NCI-H146 treated with DMSO at 0.1 percent for 48 hours (cell line): ENCODE measurements around the gene PHACTR2.
"Not testable (repeated sequence)": the region's sequence is repeated elsewhere in the genome, so short reads cannot be mapped to it uniquely, and the experiment has no call there.

Experiments used
- DNase-seq: peaks from one replicate; lab custom pipeline; 2025; ENCODE audit not compliant: unreplicated experiment; lab: John Stamatoyannopoulos, UW

Gene PHACTR2

DNA sequence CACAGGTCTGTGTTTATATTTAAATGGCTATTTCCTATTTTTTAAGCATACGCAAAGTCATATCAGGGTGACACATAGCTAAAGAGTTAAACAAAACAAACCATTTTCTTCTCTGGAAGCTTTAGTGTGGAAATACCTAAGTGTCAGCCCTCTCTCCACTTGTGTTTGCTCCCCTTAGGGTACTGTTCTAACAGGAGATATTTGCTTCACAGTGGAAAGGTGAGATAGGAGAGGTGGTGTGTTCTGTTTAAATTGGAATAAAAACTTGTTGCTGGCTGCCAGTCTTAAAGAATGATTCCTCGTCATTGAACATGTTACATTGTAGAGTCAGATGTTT, 18.9 kb downstream of the PHACTR2 start:
- no peak for DNase-seq

DNA sequence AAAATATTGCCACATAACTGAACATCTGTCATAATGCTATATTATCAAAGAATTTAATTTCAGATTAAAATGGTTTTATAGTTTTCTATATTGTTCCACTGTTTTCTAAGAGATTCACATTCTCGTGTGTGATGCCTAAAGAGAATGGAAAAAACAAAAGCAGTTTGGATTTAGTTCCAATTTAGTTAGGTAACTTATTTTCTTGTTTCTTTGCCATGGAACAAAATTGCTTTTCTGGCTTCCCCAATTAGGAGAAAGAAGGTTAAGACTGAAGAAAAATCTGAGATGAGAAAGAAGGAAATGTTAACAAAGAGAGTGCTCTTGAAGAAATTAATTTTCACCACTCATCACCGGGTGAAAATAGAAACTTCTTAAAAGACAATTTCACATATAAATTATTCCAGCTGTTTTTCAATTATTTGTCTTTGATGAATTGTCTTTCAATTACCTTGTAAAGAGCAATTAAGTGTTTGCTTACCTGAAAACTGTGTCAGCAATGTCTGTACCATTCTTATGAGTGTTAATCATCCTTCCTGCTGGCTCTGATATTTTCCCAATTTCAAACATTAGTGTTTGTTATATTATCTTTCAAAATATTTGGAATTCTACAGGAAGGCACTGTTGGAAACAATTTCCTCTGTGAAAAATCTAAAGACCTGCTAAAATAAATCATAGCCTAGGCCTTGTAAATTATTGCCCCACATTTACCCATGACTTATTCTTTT, 19.5 kb downstream of the PHACTR2 start:
- peak; percentile 45 for DNase-seq

DNA sequence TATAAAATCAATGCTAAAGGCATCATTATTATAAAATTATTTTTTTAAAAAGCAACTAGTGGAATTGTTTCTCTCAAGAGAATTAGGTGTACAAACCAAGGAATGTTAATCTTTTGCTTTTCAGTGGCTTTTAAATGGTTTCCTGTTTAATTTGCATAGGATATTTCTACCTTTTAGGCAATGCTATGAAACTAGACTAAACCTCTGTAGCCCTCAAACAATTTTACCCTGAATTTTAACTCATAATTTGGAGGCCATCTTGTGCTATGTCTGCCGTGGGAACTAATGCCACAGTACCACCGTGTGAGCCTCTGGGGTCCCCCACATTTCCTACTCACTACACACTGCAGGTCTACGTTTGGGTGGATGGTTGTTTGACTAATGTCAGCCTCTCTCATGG, 20.6 kb downstream of the PHACTR2 start:
- DNase-seq, result no peak

DNA sequence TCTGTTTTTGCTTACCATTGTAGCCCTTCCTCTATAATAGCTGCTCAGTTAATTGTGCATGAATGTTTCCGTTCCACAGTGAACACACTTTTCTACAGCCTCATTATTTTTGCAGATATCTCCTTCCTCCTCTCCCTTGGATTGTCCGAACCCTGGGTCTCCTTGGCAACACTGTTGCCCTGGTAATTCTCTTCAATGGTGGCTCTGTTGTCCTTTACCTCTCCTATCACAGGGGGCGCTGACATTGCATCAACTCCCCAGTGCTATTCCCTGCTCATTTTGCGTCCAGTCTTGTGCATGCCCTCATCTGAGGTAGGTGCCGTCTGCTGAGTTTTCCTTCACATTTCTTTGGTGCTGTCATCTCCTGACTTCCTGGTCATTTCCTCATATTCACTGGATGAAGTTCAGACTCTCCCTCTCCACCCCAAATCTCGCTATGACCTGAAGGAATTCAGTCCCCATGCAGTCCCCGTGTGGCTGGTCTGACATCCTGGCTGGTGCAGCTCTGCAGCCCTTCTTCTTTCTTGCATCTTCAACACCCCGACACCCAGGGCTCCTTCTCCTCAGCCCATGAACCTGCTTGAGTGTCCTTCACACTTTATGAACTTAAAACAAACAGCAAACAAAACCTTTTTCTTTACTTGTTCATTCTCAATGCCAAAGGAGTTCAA, 21.1 kb downstream of the PHACTR2 start:
- DNase-seq, result no peak

DNA sequence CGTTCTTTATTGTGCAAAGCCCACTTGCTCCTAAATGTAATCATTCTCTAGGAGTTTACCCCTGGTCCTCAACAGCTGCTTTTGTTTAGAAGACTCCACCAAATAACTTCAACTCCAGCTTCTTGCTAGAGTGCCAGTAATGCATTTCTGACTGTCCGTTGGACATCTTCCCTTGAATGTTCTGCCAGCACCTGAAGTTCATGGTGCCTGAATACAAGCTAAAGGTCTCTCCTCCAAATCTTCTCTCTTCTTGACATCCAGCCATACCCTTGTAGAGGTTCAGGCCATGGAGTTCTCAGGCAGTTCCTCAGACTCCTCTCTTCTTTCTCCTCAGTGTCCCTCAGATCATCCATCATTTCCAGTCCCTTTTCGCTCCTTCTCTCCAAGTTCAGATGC, 21.7 kb downstream of the PHACTR2 start:
- DNase-seq, result no peak

DNA sequence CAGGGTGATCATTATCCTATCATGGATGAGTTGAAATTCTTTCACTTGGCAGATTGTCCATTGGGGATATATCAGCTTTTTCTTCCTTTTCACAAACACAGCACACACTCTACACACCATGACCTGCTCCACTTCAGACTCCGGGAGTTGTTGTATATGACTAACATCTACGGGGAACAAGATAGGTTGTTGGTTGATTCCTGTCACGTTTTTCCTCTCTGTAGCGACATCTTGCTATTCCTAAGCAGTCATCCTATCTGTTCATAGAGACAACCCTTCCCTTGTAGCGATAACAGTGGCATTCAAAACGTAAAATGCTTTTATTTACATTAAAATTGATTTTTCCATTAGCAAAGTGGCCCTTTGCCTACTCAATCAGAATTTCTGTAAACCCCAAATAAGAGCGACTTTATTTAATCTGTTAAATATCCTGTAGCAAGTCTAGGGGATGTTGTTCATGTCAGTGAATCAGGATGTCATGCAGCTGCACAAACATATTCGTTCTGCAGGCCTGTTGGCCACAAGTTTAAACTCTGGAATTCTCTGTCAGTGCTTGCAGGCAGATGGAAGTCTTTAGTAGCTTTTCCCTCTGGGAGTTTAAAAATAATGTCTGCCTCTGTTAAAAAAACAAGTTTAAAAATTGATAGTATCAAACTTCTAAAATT, 23.1 kb downstream of the PHACTR2 start:
- peak; percentile 94 for DNase-seq

DNA sequence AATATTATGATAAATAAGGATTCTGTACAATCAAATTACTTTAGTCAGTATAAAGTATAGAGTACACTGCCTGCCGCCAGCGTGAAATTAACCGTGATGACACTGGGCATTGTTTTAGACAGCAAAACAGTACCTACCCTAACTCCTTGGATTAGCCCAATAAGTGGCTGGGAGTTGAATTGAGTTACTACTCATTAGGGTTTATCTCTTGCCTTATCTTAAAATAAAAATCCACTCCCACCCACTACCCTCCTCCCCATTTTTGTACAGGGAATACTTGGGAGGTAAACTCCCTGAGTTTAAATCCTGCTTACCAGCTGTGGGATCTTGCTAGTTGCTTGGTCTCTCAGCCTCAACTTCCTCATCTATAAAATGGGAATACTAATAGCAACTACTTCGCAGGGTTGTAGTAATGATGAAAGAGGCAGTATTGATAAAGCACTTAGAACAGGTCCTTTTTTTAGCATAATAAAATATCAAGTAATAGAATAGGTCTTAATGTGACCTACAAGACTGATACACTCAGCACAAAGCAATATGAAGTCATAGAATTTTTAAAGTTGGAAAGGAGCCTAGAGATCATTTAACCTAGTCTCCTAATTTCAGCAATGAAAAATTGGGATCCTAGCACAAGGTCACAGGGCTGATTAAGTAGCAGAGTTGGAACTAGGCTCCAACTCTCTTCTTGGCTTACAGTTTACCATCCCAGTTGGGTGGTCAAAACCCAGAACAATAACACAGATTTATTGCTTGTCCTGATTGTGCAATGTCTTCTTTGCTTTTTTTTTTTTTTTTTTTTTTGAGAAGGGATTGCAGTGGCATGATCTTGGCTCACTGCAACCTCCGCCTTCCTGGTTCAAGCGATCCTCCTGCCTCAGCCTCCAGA, 23.8 kb downstream of the PHACTR2 start:
- no peak for DNase-seq

DNA sequence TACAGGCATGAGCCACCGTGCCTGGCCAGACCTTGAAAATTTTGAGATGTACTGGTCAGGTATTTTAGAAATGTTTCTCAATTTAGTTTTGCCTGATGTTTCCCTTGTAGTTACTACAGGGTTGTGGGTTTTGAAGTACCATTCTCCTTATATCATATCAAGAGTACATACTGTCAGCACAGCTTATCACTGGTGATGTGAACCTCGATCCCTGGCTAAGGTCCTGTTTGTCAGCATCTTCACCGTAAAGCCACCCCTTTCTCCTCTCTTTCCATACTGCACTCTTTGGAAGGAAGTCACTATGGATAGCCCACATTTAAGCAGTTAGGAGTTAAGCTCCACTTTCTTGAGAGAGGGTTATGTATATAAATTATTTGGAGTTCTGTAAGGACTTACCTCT, 27.8 kb downstream of the PHACTR2 start:
- no peak for DNase-seq

DNA sequence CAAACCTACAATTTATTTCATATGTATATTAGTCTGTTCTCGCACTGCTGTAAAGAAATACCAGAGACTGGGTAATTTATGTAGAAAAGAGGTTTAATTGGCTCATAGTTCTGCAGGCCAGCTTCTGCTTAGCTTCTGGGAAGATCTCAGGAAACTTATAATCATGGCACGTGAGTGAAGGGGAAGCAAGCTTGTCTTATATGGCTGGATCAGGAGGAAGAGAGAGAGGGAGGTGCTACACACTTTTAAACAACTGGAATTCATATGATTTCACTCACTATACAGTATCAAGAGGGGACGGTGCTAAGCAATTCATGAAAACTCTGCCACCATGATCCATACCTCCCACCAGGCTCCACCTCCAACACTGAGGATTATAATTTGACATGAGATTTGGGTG, 29.9 kb downstream of the PHACTR2 start:
- no peak for DNase-seq

DNA sequence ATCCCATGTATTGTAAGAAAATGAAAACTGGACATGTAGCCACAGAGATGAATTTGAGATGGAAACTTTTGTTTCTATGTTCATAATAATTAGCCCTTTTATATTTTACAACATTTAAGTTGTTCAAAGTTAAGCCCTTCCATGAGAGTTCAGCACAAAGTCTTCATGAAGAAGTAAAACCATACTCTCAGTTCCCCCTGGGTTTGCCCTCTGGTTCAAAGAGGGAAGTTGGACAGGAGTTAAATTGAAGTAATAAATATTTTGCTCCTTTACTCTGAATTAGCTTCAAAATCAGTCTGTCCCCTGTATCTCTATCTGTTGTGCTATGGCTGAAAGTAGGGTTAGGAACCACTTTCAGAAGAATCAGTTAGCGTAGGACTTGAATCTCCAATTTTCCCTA, 31.1 kb downstream of the PHACTR2 start:
- no peak for DNase-seq

DNA sequence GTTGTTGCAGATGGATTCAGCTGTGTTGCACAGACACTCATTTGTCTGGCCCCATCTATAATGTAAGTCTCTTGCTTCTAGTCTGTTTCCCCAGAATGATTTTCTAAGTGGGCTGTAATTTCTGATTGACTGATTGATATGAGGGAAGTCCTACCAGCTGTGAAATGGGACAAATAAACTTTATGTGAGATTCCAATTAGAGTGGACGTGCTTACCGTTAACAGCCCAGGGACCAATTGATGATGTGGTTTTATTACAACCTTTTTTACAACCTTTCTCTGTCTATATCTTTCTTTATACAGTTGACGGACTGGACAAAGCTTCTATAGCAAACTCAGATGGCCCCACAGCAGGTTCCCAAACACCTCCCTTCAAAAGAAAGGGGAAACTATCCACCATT, 33.9 kb downstream of the PHACTR2 start:
- DNase-seq, result no peak

DNA sequence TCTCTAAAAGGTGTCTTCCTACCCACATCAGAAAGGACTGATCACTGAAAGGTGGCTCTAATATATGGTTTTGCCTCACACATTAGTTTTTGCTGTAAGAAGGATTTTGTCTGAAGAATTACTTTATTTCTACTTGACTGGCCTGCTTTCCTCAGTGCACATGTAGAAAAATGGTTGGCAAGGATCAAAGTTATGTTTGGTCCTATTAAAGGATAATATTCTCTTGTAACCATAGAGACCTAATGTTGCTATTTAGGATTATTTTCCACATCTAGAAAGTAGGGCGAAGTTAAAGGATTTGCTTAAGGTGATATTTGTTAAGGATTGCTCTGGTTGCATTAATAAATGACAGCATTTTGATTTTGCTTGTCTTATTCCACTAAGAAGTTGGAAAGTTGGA, 40.7 kb downstream of the PHACTR2 start:
- no peak for DNase-seq

DNA sequence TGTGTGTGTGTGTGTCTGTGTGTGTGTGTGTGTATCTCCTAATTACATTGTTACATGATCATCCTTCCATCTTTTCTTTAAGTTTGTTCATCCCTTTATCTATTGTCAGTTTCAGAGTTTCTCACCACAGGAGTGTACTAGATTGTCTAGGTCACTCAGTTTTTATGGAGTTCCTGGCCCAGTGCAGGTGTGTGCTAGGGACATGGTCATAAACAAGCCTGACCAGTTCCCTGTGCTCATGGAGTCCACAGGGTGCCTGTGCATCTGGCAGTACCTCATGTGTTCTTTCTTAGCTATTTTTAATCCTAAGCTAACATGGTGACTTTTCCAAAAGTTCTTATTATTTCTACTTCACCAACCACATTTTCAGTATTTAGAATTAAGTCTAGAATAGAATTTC, 43.9 kb downstream of the PHACTR2 start:
- peak; percentile 37 for DNase-seq

DNA sequence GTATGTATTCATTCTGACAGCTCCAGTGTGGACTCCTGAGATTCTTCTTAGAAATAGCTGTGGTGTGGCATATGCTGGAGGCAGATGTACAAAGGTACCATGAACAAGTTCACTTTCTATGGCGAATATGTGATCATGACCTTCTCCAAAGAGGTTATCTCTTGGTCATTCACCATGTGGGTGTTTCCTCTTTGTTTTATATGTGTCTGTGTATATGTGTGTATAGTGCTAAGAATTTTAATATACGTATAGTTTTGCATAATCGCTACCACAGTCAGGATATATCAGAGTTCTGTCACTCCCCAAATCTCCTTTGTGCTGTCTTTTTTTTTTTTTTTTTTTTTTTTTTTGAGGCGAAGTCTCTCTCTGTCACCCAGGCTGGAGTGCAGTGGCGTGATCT, 47.1 kb downstream of the PHACTR2 start:
- no peak for DNase-seq

DNA sequence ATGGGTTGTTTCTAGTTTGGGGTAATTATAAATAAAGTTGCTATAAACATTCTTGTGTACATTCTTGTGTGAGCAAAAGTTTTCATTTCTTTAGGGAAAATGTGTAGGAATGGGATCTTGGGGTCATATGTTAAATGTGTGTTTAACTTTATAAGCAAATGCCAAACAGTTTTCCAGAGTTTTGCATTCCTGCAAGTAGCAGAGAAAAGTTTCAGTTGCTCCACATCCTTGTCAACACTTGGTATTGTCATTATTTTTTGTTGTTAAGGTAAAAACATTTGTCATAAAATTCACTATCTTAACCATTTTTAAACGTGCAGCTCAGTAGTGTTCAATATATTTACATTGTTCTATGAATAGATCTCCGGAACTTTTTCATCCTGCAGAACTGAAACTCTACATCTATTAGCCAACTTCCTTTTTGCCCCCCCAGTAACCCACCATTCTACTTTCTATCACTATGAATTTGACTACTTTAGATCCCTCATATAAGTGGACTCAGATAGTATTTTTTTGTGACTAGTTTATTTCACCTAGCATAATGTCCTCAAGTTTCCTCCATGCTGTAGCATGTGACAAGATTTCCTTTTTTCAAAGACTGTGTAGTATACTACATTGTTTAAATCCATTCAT, 48.4 kb downstream of the PHACTR2 start:
- DNase-seq, result no peak

DNA sequence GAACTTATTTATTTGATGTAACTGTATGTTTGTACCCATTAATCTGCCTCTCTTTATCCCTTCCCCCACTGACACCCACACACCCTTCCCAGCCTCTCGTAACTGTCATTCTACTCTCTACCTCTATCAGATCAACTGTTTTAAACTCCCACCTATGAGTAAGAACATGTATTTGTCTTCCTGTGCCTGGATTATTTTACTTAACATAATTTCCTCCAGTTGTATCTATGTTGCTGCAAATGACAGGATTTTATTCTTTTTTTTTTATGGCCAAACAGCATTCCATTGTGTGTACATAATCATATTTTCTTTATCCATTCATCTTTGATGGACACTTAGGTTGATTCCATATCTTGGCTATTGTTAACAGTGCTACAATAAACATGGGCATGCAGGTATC, 49.3 kb downstream of the PHACTR2 start:
- no peak for DNase-seq

DNA sequence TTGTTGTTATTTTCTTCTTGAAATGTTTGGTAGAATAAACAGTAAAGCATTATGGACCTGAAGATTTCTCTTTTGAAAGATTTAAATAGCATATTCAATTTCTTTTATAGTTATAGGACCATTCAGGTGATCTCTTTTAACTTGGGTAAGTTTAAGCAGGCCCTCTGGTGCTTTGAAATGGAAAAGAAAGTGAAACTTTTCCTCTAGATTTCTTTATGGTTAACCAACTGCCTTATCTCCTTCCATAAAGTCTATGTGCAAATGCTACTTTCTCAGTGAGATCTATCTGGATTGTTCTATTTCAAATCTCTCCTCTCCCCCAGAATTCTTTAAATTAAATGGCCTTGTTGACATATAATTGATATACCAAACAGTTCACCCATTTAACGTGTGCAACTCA, 54.0 kb downstream of the PHACTR2 start:
- no peak for DNase-seq

DNA sequence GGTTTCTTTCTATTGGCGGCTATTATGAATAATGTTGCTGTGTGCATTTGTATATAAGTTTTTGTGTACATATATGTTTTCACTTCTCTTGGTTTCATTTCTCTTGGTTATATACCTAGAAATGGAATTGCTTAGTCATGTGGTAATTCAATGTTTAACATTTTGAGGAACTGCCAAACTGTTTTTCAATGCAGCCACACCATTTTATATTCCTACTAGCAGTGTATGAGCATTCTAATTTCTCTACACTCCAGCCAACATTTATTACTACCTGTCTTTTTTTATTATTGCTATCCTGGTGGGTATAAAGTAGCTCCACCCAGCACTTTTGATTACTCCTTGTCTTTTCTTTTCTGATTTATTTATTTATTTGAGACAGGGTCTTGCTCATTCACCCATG, 54.8 kb downstream of the PHACTR2 start:
- no peak for DNase-seq

DNA sequence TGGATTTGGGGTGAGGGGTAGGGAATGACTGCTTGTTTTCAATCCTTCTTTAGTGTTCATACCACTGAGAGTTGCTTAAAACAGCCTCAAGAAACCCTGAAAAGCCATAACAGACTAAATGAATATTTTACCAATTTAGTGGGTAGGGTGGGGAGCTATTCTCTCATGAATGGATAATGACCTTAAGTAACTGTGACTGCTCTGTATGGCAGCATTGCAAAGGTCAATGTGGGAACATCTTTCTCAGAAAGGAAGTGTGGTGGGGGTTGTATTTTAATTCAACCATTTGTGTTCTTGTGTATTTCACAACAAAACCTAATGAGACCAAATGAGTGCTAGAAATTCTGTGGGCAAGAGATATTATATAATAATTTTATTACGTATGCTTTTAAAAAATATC, 55.7 kb downstream of the PHACTR2 start:
- no peak for DNase-seq

DNA sequence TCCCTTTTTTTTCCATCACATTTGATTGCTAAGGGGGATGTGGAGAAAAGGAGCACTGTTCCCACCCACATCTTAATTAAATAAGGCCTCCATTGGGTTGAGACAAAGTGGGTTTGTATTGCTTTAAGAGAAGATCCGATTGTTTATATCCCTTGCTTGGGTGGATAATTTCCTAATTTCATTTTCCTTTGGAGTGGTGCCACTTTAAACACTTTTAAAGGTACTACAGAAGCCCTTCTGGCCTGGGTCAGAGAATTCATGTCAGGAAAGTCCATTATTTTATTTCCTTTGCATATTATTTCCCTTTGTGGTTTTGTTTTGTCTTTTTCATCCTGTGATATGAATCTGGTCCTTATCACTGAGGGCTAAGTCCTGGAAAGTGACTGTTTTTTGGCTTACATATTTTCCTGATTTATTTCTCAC, 56.9 kb downstream of the PHACTR2 start:
- no peak for DNase-seq

DNA sequence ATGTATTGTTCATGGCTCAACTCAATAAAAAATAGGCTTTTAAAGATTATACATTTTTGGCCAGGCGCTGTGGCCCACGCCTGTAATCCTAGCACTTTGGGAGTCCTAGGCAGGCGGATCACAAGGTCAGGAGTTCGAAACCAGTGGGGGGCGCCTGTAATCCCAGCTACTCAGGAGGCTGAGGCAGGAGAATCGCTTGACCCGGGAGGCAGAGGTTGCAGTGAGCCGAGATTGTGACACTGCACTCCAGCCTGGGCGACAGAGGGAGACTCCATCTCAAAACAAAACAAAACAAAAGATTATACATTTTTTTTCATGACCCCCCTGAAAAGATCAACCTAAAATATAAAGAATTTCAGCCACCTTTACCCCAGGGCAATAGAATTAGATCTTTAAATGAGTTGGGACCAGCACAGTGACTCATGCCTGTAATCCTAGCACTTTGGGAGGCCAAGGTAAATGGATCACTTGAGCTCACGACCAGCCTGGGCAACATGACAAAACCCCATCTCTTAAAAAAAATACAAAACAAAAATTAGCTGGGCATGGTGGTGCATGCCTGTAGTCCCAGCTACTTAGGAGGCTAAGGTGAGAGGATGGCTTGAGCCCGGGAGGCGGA, 60.4 kb downstream of the PHACTR2 start:
- DNase-seq, result not testable (repeated sequence)
